ENCODE data around the gene TP63.

The TP63 gene

DNA sequence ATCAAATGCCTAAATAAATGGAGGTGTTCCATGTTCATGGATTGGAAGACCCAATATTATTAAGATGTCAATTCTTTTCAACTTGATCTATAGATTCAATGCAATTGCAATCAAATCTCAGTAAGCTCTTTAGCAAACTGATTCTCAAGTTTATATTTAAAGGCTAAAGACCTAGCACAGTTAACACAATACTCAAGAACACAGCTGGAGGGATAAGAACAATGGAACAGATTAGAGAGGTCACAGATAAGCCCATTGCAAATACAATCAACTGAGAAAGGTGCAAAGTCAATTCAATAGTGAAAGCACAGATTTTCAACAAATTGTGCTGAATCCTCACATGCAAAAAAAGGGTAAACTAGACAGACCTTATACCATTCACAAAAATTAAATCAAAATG lies 290.6 kb downstream of the TP63 start:
- H3K18ac ChIP-seq (ENCODE audit: low read length) = no peak overlapping the region
- no peak overlapping the region for H4K91ac ChIP-seq (ENCODE audit: low read depth, low read length)
- H2AK5ac ChIP-seq (ENCODE audit: low read length) = no peak overlapping the region
- H3K9ac ChIP-seq (ENCODE audit: low read length) = no peak overlapping the region
- H3K27me3 ChIP-seq (ENCODE audit: insufficient read depth, low read length) = no peaks in the 10 kb centered on the region
- no peak overlapping the region for H3K4ac ChIP-seq (ENCODE audit: low read depth, low read length)
- no peaks in the 10 kb centered on the region for H3K4me1 ChIP-seq (ENCODE audit: control insufficient read depth in 1 of 2, insufficient read depth in 2 of 2, low read length in 2 of 2)
- H3K36me3 ChIP-seq (ENCODE audit: control insufficient read depth in 1 of 2, insufficient read depth in 2 of 2, low read length in 2 of 2) = no peaks in the 10 kb centered on the region
- no peak for DNase-seq
- H3K9me3 ChIP-seq (ENCODE audit: insufficient read depth, low read depth, low read length) = no peaks in the 10 kb centered on the region
- no peak overlapping the region for H3K23ac ChIP-seq (ENCODE audit: low read length)
- no peak overlapping the region for H2BK12ac ChIP-seq (ENCODE audit: low read length)
- H3K79me2 ChIP-seq (ENCODE audit: control insufficient read depth, insufficient read depth, low read length, poor library complexity) = no peaks in the 10 kb centered on the region
- no peak overlapping the region for H3K4me2 ChIP-seq (ENCODE audit: low read length)
- no peaks in the 10 kb centered on the region for H3K79me1 ChIP-seq (ENCODE audit: low read length)
- H2BK5ac ChIP-seq (ENCODE audit: low read depth, low read length, poor library complexity) = no peak overlapping the region
- no peak overlapping the region for H4K12ac ChIP-seq (ENCODE audit: low read depth, low read length)
- H3K4me3 ChIP-seq (ENCODE audit: low read depth, low read length) = no peak overlapping the region
- no peak overlapping the region for H3K14ac ChIP-seq (ENCODE audit: low read length)
- no peak overlapping the region for H2AFZ ChIP-seq (ENCODE audit: insufficient read depth, low read length, poor library complexity)
- H3K27ac ChIP-seq (ENCODE audit: low read depth, low read length) = no peak overlapping the region
- no peak overlapping the region for H2BK120ac ChIP-seq (ENCODE audit: insufficient read depth, low read length, poor library complexity)
- no peak overlapping the region for H4K8ac ChIP-seq (ENCODE audit: low read depth, low read length)

GRCh38 chr3:189927975-189928895 lies 297.0 kb downstream of the TP63 start:
- no peak overlapping the region for H2BK5ac ChIP-seq (ENCODE audit: low read depth, low read length, poor library complexity)
- H4K91ac ChIP-seq (ENCODE audit: low read depth, low read length) = no peak overlapping the region
- no CpG with 5 or more reads among the region's 6 CpGs for WGBS (ENCODE audit: extremely low coverage, insufficient coverage, insufficient read length)
- no peaks in the 10 kb centered on the region for H3K79me1 ChIP-seq (ENCODE audit: low read length)
- no peak overlapping the region for H3K23ac ChIP-seq (ENCODE audit: low read length)
- no peak overlapping the region for H3K4ac ChIP-seq (ENCODE audit: low read depth, low read length)
- H3K9me3 ChIP-seq (ENCODE audit: insufficient read depth, low read depth, low read length) = no peaks in the 10 kb centered on the region
- H3K4me3 ChIP-seq (ENCODE audit: low read depth, low read length) = no peak overlapping the region
- H2BK120ac ChIP-seq (ENCODE audit: insufficient read depth, low read length, poor library complexity) = no peak overlapping the region
- no peak overlapping the region for H3K9ac ChIP-seq (ENCODE audit: low read length)
- no peak overlapping the region for H2BK12ac ChIP-seq (ENCODE audit: low read length)
- no peak overlapping the region for H4K12ac ChIP-seq (ENCODE audit: low read depth, low read length)
- H4K8ac ChIP-seq (ENCODE audit: low read depth, low read length) = no peak overlapping the region
- no peaks in the 10 kb centered on the region for H3K36me3 ChIP-seq (ENCODE audit: control insufficient read depth in 1 of 2, insufficient read depth in 2 of 2, low read length in 2 of 2)
- no peak overlapping the region for H3K27ac ChIP-seq (ENCODE audit: low read depth, low read length)
- H3K79me2 ChIP-seq (ENCODE audit: control insufficient read depth, insufficient read depth, low read length, poor library complexity) = no peaks in the 10 kb centered on the region
- no peak overlapping the region for H2AFZ ChIP-seq (ENCODE audit: insufficient read depth, low read length, poor library complexity)
- DNase-seq = peak; percentile 76 to 92
- no peak overlapping the region for H3K18ac ChIP-seq (ENCODE audit: low read length)
- H3K4me2 ChIP-seq (ENCODE audit: low read length) = no peak overlapping the region
- no peaks in the 10 kb centered on the region for H3K4me1 ChIP-seq (ENCODE audit: control insufficient read depth in 1 of 2, insufficient read depth in 2 of 2, low read length in 2 of 2)
- no peak overlapping the region for H2AK5ac ChIP-seq (ENCODE audit: low read length)
- no peak overlapping the region for H3K14ac ChIP-seq (ENCODE audit: low read length)
- H3K27me3 ChIP-seq (ENCODE audit: insufficient read depth, low read length) = no peaks in the 10 kb centered on the region

DNA sequence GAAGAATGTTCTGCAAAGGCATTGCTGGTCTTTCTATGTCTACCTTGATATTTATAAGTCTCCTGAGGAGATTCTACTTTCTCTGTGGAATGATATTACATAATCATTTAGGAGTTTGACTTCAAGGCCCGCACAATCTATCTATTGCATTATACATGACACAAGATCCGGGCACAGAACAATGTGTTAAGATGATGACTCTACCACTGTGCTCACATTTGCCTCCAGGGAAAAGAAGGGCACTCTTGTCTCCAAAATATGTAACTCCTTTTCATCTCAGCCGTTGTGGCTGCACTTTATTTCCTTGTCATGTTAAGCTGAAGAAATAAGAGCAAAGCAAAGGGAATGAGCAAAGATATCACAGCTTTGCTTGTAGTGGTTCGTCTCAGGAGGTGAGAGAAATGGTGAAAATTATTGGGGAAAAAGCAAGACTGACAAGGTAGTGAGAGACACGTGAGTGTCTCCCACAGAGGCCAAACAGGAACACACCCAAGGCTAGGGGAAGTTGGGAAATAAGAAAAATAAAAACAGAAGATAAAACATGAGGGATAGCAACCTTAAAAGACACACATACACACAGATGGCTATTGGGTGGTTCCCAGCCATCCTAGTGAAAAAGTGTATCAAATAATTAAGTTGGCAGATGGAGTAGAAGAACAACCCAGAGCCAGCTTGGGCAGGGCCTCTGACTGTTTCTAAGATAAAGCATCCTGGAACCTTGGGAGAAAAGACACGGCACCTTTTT lies 305.2 kb downstream of the TP63 start:
- Histone ChIP-seq H3K4ac (ENCODE audit: low read depth, low read length) (no peak overlapping the region), H3K9ac (ENCODE audit: low read length) (no peak overlapping the region), H3K79me1 (ENCODE audit: low read length) (peaks cover 4% of the 10 kb centered on the region), H4K8ac (ENCODE audit: low read depth, low read length) (no peak overlapping the region), H4K12ac (ENCODE audit: low read depth, low read length) (no peak overlapping the region), H2BK5ac (ENCODE audit: low read depth, low read length, poor library complexity) (no peak overlapping the region), H3K18ac (ENCODE audit: low read length) (no peak overlapping the region), H2BK12ac (ENCODE audit: low read length) (no peak overlapping the region), H4K91ac (ENCODE audit: low read depth, low read length) (no peak overlapping the region), H3K36me3 (ENCODE audit: control insufficient read depth in 1 of 2, insufficient read depth in 2 of 2, low read length in 2 of 2) (no peaks in the 10 kb centered on the region), H2AFZ (ENCODE audit: insufficient read depth, low read length, poor library complexity) (no peak overlapping the region), H3K9me3 (ENCODE audit: insufficient read depth, low read depth, low read length) (no peaks in the 10 kb centered on the region), H3K4me3 (ENCODE audit: low read depth, low read length) (no peak overlapping the region), H3K79me2 (ENCODE audit: control insufficient read depth, insufficient read depth, low read length, poor library complexity) (no peaks in the 10 kb centered on the region), H3K4me2 (ENCODE audit: low read length) (no peak overlapping the region), H3K14ac (ENCODE audit: low read length) (no peak overlapping the region), H3K23ac (ENCODE audit: low read length) (no peak overlapping the region), H2BK120ac (ENCODE audit: insufficient read depth, low read length, poor library complexity) (no peak overlapping the region), H2AK5ac (ENCODE audit: low read length) (no peak overlapping the region), H3K27ac (ENCODE audit: low read depth, low read length) (no peak overlapping the region), H3K27me3 (ENCODE audit: insufficient read depth, low read length) (no peaks in the 10 kb centered on the region), H3K4me1 (ENCODE audit: control insufficient read depth in 1 of 2, insufficient read depth in 2 of 2, low read length in 2 of 2) (peaks cover 3 to 10% of the 10 kb centered on the region in 2 experiments)
- peak; percentile 93 to 99 for DNase-seq
- WGBS (ENCODE audit: extremely low coverage, insufficient coverage, insufficient read length) = no CpG with 5 or more reads among the region's 6 CpGs

- WGBS (ENCODE audit: extremely low coverage, insufficient coverage, insufficient read length) = no CpG with 5 or more reads among the region's 7 CpGs
- Histone ChIP-seq H3K9ac (ENCODE audit: low read length) (no peak overlapping the region), H3K14ac (ENCODE audit: low read length) (no peak overlapping the region), H3K27ac (ENCODE audit: low read depth, low read length) (peak overlapping the region; percentile 42), H2BK120ac (ENCODE audit: insufficient read depth, low read length, poor library complexity) (no peak overlapping the region), H4K12ac (ENCODE audit: low read depth, low read length) (no peak overlapping the region), H3K23ac (ENCODE audit: low read length) (no peak overlapping the region), H3K4me3 (ENCODE audit: low read depth, low read length) (no peak overlapping the region), H2AK5ac (ENCODE audit: low read length) (no peak overlapping the region), H3K79me1 (ENCODE audit: low read length) (peaks cover 6% of the 10 kb centered on the region), H3K36me3 (ENCODE audit: control insufficient read depth in 1 of 2, insufficient read depth in 2 of 2, low read length in 2 of 2) (no peaks in the 10 kb centered on the region), H3K9me3 (ENCODE audit: insufficient read depth, low read depth, low read length) (no peaks in the 10 kb centered on the region), H3K4me1 (ENCODE audit: control insufficient read depth in 1 of 2, insufficient read depth in 2 of 2, low read length in 2 of 2) (peaks cover 3 to 13% of the 10 kb centered on the region in 2 experiments), H2BK12ac (ENCODE audit: low read length) (no peak overlapping the region), H3K4ac (ENCODE audit: low read depth, low read length) (no peak overlapping the region), H3K18ac (ENCODE audit: low read length) (no peak overlapping the region), H2BK5ac (ENCODE audit: low read depth, low read length, poor library complexity) (no peak overlapping the region), H3K4me2 (ENCODE audit: low read length) (no peak overlapping the region), H2AFZ (ENCODE audit: insufficient read depth, low read length, poor library complexity) (no peak overlapping the region), H3K79me2 (ENCODE audit: control insufficient read depth, insufficient read depth, low read length, poor library complexity) (no peaks in the 10 kb centered on the region), H3K27me3 (ENCODE audit: insufficient read depth, low read length) (no peaks in the 10 kb centered on the region), H4K91ac (ENCODE audit: low read depth, low read length) (no peak overlapping the region), H4K8ac (ENCODE audit: low read depth, low read length) (no peak overlapping the region)
- DNase-seq = peak; percentile 97 to 100
Measured at GRCh38 chr3:189937302-189938127, 306.3 kb downstream of the TP63 start.

All from trophoblast cell (in vitro differentiated cells and primary cell).